Measurements from ENCODE around the gene RNF8. TPM values are rescaled to one million over a fixed set of nuclear protein-coding genes. Genes with fewer than 3 reads are reported as not detected.
"Not testable (repeated sequence)": the region's sequence is repeated elsewhere in the genome, so short reads cannot be mapped to it uniquely, and the experiment has no call there.

Gene RNF8
- total and polyA plus RNA-seq, 7 donors, result 9.4 to 28.5 (median 12.7) TPM

GRCh38 chr6:37438930-37439329 is 85.1 kb downstream of the RNF8 start:
- WGBS, 3 donors, result 69 to 83% (median 78%) methylated on average over 1 of the region's 1 CpG
- H3K4me3 ChIP-seq, result no peak overlapping the region
- peaks cover 8 to 63% of the 10 kb centered on the region in 2 donors for H3K36me3 ChIP-seq (ENCODE audit: insufficient read depth in 1 of 2, low read depth in 1 of 2)
- H3K27ac ChIP-seq, result no peak overlapping the region
- intact Hi-C loops (cut with DNase I), result no loop called here
- ATAC-seq (no peak), DNase-seq (no peak)
- TF ChIP-seq CTCF (IDR thresholded peaks at IDR 0.05), result no peak
- H3K27me3 ChIP-seq (ENCODE audit: insufficient read depth in 3 of 3, low read length in 2 of 3), result no peaks in the 10 kb centered on the region
- H3K9me3 ChIP-seq, result no peaks in the 10 kb centered on the region
- H3K4me1 ChIP-seq, result peaks cover 3% of the 10 kb centered on the region

GRCh38 chr6:37441651-37442050 is 87.9 kb downstream of the RNF8 start:
- no peaks in the 10 kb centered on the region for H3K27me3 ChIP-seq (ENCODE audit: insufficient read depth in 3 of 3, low read length in 2 of 3)
- peaks cover 17 to 78% of the 10 kb centered on the region in 2 donors for H3K36me3 ChIP-seq (ENCODE audit: insufficient read depth in 1 of 2, low read depth in 1 of 2)
- intact Hi-C loops (cut with DNase I), result no loop called here
- 80 to 89% (median 82%) methylated on average over 6 of the region's 6 CpGs for WGBS, 3 donors
- TF ChIP-seq CTCF (IDR thresholded peaks at IDR 0.05), result no peak
- DNase-seq (no peak), ATAC-seq (no peak)
- no peak overlapping the region for H3K4me3 ChIP-seq
- H3K9me3 ChIP-seq, result no peaks in the 10 kb centered on the region
- no peaks in the 10 kb centered on the region for H3K4me1 ChIP-seq
- no peak overlapping the region for H3K27ac ChIP-seq

GRCh38 chr6:37442416-37443215 is 88.8 kb downstream of the RNF8 start:
- Histone ChIP-seq H3K27ac (peak overlapping the region; percentile 17), H3K36me3 (ENCODE audit: insufficient read depth in 1 of 2, low read depth in 1 of 2) (peaks cover 19 to 78% of the 10 kb centered on the region in 2 donors), H3K4me3 (peak overlapping the region; percentile 32), H3K9me3 (no peaks in the 10 kb centered on the region), H3K27me3 (ENCODE audit: insufficient read depth in 3 of 3, low read length in 2 of 3) (no peaks in the 10 kb centered on the region), H3K4me1 (no peaks in the 10 kb centered on the region)
- no peak for DNase-seq
- intact Hi-C loops (cut with DNase I), result no loop called here
- TF ChIP-seq CTCF (IDR thresholded peaks at IDR 0.05), result no peak
- ATAC-seq, result peak in 1 of 4 donors; percentile 29
- WGBS, 3 donors, result 39 to 54% (median 42%) methylated on average over 4 of the region's 4 CpGs

- WGBS, 3 donors, result 80 to 87% (median 82%) methylated on average over 5 of the region's 5 CpGs
- DNase-seq; ATAC-seq; H3K4me1 ChIP-seq; H3K9me3 ChIP-seq; intact Hi-C loops (cut with DNase I); H3K27ac ChIP-seq; H3K27me3 ChIP-seq (ENCODE audit: insufficient read depth in 3 of 3, low read length in 2 of 3): not testable (repeated sequence)
- Histone ChIP-seq H3K4me3 (peak overlapping the region; percentile 32), H3K36me3 (ENCODE audit: insufficient read depth in 1 of 2, low read depth in 1 of 2) (peaks cover 16 to 78% of the 10 kb centered on the region in 2 donors)
Observed at GRCh38 chr6:37443216-37443542, 89.4 kb downstream of the RNF8 start.

Other genes with a start within 250 kb of the RNF8 start
- gene PIM1, start 183.8 kb upstream of the RNF8 start, total RNA-seq, result 10 to 100 TPM; 18.0 to 45.5 (median 32.8) TPM
- gene PIM1, start 183.8 kb upstream of the RNF8 start, polyA plus RNA-seq, result 10 to 100 TPM in 1 of 3 donors, 1 to 10 TPM in 2; 2.8 to 16.5 (median 7.8) TPM
- 10 to 100 TPM in 3 of 4 donors, 1 to 10 TPM in 1; 6.3 to 25.6 (median 11.5) TPM for gene TBC1D22B, start 96.2 kb upstream of the RNF8 start, total RNA-seq
- 1 to 10 TPM; 4.3 to 9.0 (median 6.7) TPM for gene TBC1D22B, start 96.2 kb upstream of the RNF8 start, polyA plus RNA-seq
- gene TMEM217, start 95.8 kb upstream of the RNF8 start, total RNA-seq, result 1 to 10 TPM in 1 of 4 donors, under 1 TPM in 2, not detected in 1; 0.47 to 4.3 (median 0.97) TPM
- gene TMEM217, start 95.8 kb upstream of the RNF8 start, polyA plus RNA-seq, result under 1 TPM; 0.05 to 0.15 (median 0.14) TPM
- 10 to 100 TPM; 24.4 to 29.9 (median 26.5) TPM for gene CMTR1, start 79.2 kb downstream of the RNF8 start, total RNA-seq
- 10 to 100 TPM in 2 of 3 donors, 1 to 10 TPM in 1; 8.8 to 22.2 (median 13.5) TPM for gene CMTR1, start 79.2 kb downstream of the RNF8 start, polyA plus RNA-seq
- 10 to 100 TPM; 11.5 to 15.7 (median 14.3) TPM for gene CCDC167, start 145.9 kb downstream of the RNF8 start, total RNA-seq
- 10 to 100 TPM; 31.4 to 50.8 (median 38.7) TPM for gene CCDC167, start 145.9 kb downstream of the RNF8 start, polyA plus RNA-seq

Data from psoas muscle (tissue), 8 donors.